ENCODE measurements around the gene EGFL7. TPM values are rescaled to one million over a fixed set of nuclear protein-coding genes. Genes with fewer than 3 reads are reported as not detected.

The EGFL7 gene
- polyA plus RNA-seq, 1 of the 3 experiments (the other 2 are of a cell fraction): 43.0 TPM

DNA sequence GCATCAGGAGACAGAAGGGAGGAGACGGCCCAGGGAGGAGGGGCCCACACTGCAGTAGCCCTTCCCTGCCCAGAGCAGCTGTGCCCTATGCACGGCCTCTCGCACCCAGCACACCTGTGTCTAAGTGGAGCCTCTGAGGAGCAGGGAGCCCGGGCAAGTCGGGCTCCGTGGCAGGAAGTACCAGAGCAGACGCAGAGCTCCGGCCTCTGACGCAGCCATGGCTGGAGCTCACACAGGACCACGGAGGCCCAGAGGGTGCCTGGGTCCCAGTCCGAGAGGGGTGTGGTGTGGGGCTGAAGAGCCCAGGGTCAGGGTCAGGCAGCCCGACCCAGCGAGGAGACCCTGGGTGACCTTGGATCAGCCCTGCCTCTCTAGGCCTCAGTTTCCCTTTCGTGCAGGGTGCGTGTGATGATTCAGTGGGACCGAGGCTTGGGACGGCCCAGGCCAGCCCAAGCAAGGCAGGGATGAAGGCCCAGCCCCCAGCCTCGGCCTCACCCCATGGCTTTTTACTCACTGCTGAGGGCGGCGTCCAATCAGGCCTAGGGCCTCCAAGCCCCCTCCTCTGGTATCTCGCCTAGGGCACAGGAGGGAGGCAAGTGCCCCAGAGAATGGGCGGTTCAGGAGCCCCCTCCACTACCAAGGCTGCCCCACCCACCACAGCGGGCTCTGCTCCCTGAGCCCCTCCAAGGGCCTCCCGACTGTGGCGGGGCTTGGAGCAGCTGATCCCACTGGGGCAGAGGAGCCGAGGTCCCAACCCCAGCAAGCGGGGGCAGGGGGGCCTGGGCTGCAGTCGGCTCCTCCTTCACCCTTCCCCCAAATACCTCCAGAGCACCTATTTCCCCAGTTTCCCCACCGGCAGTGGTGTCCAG is 28.8 kb downstream of the EGFL7 start:
- POLR2A ChIA-PET: no interaction called here
- Histone ChIP-seq H3F3A (replicated peaks; ENCODE audit: insufficient read depth) (no peaks in the 10 kb centered on the region), H3K4me3 (ENCODE audit: low read depth in 2 of 2, low read length in 1 of 2) (no peak overlapping the region), H3K9me3 (no peaks in the 10 kb centered on the region), H3K4me1 (ENCODE audit: control insufficient read depth in 1 of 2, insufficient read depth in 2 of 2, low read depth in 1 of 2, low read length in 1 of 2) (peaks cover 0 to 28% of the 10 kb centered on the region in 2 experiments; a peak in 1 of 4 replicates), H4K20me1 (ENCODE audit: insufficient read depth) (no peaks in the 10 kb centered on the region), H3K36me3 (replicated peaks in 1 of 2; ENCODE audit: control insufficient read depth in 1 of 2, insufficient read depth in 2 of 2, low read length in 1 of 2) (no peaks in the 10 kb centered on the region), H3K27me3 (ENCODE audit: insufficient read depth) (no peaks in the 10 kb centered on the region), H3K9ac (no peak overlapping the region), H3K79me2 (ENCODE audit: insufficient read depth) (no peaks in the 10 kb centered on the region; the same call in 1 of the 2 replicates), H2AFZ (ENCODE audit: low read depth) (no peak overlapping the region), H3K27ac (ENCODE audit: low read depth in 2 of 2, low read length in 1 of 2) (no peak overlapping the region), H3K9me2 (no peaks in the 10 kb centered on the region), H3K4me2 (no peak overlapping the region)
- CTCF ChIA-PET: interaction anchor here (0.8 kb wide), 1 partner anchor 20 kb away, joined by 3 read pairs; no protein-coding TSS in a partner anchor
- 83% methylated on average over 9 of the region's 29 CpGs for WGBS (ENCODE audit: low lambda C conversion rate)
- no peak for TF ChIP-seq USF1 (IDR thresholded peaks at IDR 0.05; ENCODE audit: borderline replicate concordance, low read depth)
- no peak for TF ChIP-seq RAD21 (IDR thresholded peaks at IDR 0.05; ENCODE audit: low read length)
- TF ChIP-seq, protein P1, sequence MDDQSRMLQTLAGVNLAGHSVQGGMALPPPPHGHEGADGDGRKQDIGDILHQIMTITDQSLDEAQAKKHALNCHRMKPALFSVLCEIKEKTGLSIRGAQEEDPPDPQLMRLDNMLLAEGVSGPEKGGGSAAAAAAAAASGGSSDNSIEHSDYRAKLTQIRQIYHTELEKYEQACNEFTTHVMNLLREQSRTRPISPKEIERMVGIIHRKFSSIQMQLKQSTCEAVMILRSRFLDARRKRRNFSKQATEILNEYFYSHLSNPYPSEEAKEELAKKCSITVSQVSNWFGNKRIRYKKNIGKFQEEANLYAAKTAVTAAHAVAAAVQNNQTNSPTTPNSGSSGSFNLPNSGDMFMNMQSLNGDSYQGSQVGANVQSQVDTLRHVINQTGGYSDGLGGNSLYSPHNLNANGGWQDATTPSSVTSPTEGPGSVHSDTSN (IDR thresholded peaks at IDR 0.05): no peak
- no peak for TF ChIP-seq EP300 (IDR thresholded peaks at IDR 0.05; ENCODE audit: borderline replicate concordance in 1 of 2, low read depth in 1 of 2, low read length in 1 of 2)
- TF ChIP-seq REST (IDR thresholded peaks at IDR 0.05; ENCODE audit: low read depth, low read length): no peak
- TF ChIP-seq FOSL2 (IDR thresholded peaks at IDR 0.05; ENCODE audit: borderline replicate concordance, low read depth): no peak
- TF ChIP-seq GATA2 (CRISPR knock-in tag; IDR thresholded peaks at IDR 0.05): no peak
- TF ChIP-seq MAX (IDR thresholded peaks at IDR 0.05; ENCODE audit: low read depth): no peak
- TF ChIP-seq TCF12 (IDR thresholded peaks at IDR 0.05): no peak
- no peak for TF ChIP-seq RFX5 (IDR thresholded peaks at IDR 0.05; ENCODE audit: low read length)
- TF ChIP-seq ZBTB33 (IDR thresholded peaks at IDR 0.05; ENCODE audit: borderline replicate concordance, low read depth): no peak
- TF ChIP-seq GABPA (IDR thresholded peaks at IDR 0.05; ENCODE audit: low read depth): no peak
- TF ChIP-seq FOXM1 (IDR thresholded peaks at IDR 0.05; ENCODE audit: low read depth): no peak
- DNase-seq: no peak

Measured in SK-N-SH (cell line).